RCC 7860 (cell line): Measurements from ENCODE around the gene SH3RF2.

Experiments used
- DNase-seq: peaks from one replicate; pipeline ENCODE4 v3.0.0-alpha.2; 2015; ENCODE audit warnings: low spot score
- FAIRE-seq: peaks from 2 replicates; lab custom pipeline; 2012; peaks lifted over from hg19 to GRCh38; lab: Jason Lieb, UNC

The SH3RF2 gene

DNA sequence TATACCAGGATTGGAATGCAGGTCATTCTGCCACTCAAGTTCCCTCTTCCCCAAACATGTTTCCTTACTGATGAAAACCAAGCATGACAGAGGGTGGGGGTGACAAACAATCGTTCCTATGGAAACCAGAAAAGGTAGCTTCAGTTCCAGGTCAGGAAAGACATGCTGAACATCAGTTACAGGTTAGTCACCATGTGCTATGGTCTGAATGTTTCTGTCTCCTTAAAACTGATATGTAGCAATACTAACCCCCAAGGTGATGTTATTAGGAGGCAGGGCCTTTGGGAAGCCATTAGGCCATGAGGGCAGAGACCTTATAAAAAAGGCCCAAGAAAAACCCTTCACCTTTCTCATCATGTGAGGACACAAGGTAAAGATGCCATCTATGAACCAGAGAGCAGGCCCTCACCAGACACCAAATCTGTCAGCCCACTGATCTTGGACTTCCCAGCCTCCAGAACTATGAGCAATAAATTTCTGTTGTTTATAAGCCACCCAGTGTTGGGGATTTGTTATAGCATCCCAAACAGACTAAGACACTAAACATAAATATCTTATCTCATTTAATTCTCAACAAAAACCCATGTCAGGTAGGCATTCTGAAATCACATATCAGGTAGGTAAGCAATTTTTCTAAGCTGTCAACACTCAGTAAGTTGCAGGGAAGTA lies 15.7 kb upstream of the SH3RF2 start:
- no peak for FAIRE-seq
- DNase-seq, result no peak

- DNase-seq, result peak; percentile 56
These were observed 15.2 kb upstream of the SH3RF2 start for GRCh38 chr5:145921211-145921610.

DNA sequence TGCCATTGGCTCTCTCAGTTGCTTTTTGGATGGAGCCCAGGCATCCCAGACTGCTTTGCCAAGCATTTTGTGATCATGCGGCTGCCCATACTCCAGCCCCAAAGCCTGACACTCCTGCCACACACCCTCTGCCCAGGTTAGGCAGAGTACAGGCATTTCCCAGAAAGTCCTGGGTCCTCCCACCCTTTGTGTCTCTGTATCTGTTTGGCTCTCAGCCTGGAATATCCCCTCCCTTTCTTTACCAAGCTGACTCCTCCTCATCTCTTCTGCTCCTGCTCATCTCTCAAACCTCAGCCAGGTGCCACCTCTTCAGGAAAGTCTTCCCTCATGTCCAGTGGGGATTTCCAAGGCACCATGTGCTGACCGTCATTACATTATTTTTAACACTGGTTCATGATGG lies 14.3 kb upstream of the SH3RF2 start:
- DNase-seq, result no peak
- no peak for FAIRE-seq

More at GRCh38 chr5:145921211-145921610, 15.2 kb upstream of the SH3RF2 start:
- FAIRE-seq, result no peak

- FAIRE-seq (no peak), DNase-seq (no peak)
These were observed 13.0 kb upstream of the SH3RF2 start for GRCh38 chr5:145923405-145923804.

GRCh38 chr5:145924849-145925248 lies 11.5 kb upstream of the SH3RF2 start:
- FAIRE-seq, result no peak
- DNase-seq, result no peak

DNA sequence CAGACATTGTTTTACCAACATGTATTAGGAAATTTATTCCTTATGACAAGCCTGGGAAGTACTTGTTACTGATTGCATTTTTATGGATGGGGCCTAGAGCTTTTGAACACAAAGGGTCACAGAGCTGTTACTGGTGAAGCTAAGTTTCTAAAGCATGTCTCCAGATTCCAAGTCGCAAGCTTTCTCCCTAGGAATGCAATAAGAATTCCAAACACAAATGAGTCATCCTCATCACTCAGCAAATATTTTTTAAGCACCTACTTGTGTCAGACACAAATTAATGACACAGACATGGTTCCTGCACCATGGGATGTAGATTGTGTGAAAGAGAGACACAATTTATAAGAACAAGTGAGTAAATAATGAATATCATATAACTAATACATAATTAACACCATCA lies 11.0 kb upstream of the SH3RF2 start:
- peak; percentile 96 for FAIRE-seq
- peak; percentile 92 for DNase-seq

DNA sequence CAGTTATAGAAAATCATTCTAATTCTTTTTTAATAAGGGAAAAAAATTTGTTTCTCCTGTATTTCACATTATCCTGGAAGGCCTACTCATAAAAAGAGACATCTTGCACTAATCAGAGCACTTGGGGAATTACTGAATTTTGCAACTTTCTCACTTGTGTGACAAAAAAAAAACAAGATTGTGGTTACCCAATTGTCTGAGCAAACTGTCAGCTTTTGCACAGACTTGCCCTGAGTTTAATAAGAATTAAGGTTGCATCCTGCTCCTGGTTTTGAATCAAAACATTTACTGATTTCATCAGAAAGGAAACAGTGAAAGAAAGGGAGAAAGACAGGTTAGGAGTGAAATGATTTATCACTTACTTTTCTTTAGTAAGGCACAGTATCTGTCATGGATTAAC lies 10.6 kb upstream of the SH3RF2 start:
- DNase-seq (no peak), FAIRE-seq (peak; percentile 22)

DNA sequence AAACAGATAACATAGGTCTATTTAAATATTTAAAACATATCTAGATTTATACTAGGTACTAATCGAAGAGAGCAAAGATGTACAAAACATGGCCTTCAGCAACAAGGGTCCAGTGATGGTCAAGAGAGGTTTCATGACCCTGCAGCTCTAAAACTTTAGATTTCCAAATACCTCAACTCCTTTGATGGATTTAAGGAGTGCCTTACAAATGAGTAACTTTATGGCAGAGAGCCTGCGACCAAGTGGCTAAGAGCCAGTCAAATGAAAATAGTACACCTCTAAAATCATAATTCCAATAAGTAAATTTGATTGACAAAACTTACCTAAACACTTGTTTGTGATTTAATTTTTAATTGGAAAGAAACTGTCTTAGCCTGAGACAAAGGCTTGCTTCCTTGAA lies 4.7 kb upstream of the SH3RF2 start:
- no peak for FAIRE-seq
- no peak for DNase-seq

GRCh38 chr5:145934276-145934675 lies 2.1 kb upstream of the SH3RF2 start:
- FAIRE-seq (no peak), DNase-seq (no peak)

GRCh38 chr5:145937432-145938250 lies 1.3 kb downstream of the SH3RF2 start:
- DNase-seq (peak; percentile 93), FAIRE-seq (peak; percentile 89)

- FAIRE-seq (no peak), DNase-seq (no peak)
These were observed 2.6 kb downstream of the SH3RF2 start for GRCh38 chr5:145938776-145939539.

DNA sequence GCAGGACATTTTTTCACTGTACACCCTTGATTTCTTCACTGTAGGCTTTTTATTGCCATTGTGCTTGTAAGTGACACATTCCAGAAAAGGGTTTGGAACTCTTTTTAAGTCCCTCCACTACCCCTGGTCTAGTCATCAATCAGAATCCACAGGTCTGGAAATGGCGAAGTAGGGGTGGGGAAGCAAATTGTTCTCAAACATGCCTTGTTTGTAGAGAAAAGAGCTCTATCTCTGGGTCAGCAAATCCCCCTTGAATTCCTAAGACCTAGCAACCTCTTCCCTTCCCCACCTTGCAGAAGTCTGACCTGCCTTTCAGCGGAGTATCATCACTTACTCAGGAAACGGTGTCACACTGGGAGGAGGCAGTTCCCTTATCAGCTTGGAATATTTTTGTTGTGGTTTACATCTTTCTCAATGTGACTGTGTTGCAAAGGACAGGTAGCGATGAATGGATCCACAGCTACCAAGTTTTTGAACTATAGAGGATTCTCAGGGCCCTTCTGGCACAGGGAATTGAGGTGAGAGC lies 3.2 kb downstream of the SH3RF2 start:
- FAIRE-seq (no peak), DNase-seq (no peak)

DNA sequence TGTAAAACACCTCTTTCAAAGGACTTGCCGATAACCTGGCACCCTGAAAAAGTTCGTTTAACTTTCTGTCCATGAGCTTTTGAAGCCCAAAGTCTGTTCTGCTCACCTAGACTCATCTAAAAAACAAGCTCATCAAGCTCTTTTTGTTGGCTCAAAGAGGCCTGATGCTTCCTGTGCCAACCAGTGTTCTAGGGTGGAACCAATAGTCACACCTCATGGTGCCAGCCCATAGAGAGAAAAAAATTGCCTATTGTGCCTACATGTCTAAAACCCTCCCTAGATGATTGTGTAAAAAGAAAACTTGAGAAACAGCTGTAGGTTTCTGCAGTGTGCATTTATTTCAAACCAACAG lies 4.7 kb downstream of the SH3RF2 start:
- FAIRE-seq (no peak), DNase-seq (no peak)

GRCh38 chr5:145941448-145942130 lies 5.2 kb downstream of the SH3RF2 start:
- FAIRE-seq, result peak; percentile 76
- DNase-seq, result peak; percentile 66

DNA sequence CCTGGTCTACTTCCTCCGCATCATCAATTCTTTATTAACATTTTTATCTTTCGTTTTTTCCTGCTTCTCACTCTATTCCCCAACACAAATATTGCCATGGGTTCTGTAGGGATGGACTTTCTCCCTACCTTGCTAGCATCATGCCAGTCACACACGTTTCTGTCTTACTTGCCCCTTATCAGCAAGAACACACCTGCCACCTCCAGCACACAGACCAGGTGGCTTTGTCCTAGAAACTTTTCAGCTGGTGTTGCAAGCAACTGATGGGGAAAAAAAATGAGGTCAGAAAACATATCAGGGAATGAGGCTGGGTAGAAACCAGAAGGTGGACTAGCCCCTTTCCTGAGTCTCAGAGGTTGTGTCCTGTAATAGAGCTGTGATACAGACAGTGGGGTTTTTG lies 5.8 kb downstream of the SH3RF2 start:
- no peak for DNase-seq
- no peak for FAIRE-seq

DNA sequence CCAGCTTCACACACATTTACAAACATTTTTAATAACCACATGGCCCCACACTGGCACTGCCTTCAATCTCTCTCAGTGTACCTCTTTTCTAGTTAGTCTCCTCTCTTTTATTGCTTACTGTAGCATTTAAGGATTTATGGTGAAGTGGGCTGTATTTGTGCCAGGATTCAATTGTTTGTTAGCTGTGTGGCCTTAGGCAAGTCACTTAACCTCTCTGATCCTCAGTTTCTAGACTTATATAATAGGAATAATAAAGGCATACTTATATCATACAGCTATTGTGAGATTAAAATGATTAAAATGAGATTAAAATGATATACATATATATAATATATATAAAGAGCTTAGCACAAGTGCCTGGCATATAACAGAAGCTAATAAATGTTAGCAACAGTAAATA lies 6.4 kb downstream of the SH3RF2 start:
- FAIRE-seq, result no peak
- DNase-seq, result no peak

DNA sequence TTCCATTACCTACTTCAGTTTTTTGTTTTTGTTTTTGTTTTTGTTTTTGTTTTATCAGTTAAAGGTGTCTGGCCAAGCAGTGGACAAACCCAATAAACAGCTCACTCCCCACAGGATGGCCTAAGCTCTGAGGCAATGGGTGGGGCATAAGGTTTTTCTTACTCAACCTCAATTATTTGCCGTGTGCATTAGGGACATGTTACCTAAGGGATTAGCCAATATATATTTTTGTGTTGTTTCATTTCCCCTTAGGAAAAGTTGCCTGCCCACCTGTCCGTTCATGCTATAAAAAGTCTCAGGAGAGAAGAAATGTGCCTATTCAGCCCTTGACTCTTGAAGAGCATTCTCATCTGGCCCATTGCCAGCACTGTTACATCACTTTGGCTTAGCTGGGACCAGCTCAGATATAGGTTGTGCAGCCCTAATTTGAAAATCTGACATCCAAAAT lies 7.3 kb downstream of the SH3RF2 start:
- DNase-seq, result peak; percentile 42
- FAIRE-seq, result no peak

DNA sequence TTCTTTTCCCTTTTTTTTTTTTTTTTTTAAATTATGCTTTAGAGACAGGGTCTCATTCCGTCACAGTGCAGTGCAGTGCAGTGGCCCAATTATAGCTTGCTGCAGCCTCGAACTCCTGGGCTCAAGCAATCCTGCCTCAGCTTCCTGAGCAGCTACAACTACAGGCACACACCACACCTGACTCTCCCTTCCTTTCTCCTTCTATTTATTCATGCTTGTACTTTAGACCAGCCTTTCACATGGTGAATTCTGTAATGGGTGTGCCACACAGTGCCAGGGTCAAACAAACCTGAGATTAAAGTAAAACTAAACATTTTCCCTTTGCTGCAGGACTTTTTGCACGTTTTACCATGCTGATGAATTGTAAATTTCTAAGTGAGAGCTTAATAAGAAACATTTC lies 8.0 kb downstream of the SH3RF2 start:
- FAIRE-seq, result no peak

GRCh38 chr5:145945620-145946111 lies 9.3 kb downstream of the SH3RF2 start:
- no peak for FAIRE-seq
- no peak for DNase-seq

More for the DNA sequence above, 8.0 kb downstream of the SH3RF2 start:
- DNase-seq, result no peak

DNA sequence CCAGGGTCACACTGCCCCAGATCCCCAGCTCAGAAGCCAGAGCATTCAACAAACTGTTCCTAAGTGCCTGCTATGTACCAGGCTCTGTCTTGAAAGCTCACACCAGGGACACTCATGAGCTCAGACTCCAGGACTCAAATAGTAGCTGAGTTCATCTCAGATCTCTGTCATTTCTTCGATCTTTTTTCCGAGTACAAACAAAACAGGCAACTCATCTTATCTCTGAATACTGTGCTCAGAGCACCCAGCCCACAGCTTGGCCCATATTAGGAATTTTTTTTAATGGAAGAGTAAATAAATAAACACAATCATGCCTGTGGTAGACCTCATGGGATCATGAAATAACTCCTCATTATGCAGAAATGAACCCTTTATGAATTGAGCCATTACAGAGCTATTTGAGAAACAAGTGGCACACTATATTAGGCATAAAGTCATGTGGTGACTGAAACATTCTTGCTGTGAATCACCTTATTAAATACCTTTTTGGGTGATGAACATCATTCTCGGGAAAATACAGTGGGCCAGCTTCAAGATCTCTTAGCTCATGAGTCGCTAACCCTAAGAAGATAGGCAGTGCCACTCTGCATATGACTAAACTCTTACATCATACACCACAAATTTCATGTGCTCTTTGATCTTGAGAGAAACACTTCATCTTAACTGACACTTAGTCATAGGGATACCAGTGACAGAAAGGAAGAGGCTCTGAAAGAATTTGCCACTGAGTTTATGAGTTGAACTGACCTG lies 9.9 kb downstream of the SH3RF2 start:
- peak; percentile 97 for FAIRE-seq

More for the DNA sequence above, 9.9 kb downstream of the SH3RF2 start:
- peak; percentile 100 for DNase-seq
